GM20000 (cell line): ENCODE results near the gene DPP6.

Experiments used
- DNase-seq: peaks from one replicate; pipeline ENCODE4 v3.0.0; 2012; ENCODE audit warnings: low spot score
- TF ChIP-seq, protein P1 (sequence below): IDR thresholded peaks from 2 replicates; pipeline ENCODE4 v1.5.1; 2012; ENCODE audit warnings: mild to moderate bottlenecking, control low read depth; ENCODE audit errors: extremely low read depth, missing control alignments

The DPP6 gene

DNA sequence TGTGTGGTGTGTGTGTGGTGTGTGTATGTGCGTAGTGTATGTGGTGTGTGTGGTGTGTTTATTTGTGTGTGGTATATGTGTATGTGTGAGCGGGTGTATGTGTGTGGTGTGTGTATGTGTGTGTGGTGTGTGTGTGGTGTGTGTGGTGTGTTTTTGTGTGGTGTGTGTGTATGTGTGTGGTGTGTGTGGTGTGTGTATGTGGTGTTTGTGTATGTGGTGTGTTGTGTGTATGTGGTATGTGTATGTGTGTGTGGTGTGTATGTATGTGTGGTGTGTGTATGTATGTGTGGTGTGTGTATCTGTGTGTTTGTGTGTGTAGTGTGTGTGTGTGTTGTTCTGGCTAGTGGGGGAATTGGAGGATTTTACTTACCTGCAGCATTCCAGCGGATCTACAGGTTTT lies 523.3 kb downstream of the DPP6 start:
- TF ChIP-seq, protein P1, sequence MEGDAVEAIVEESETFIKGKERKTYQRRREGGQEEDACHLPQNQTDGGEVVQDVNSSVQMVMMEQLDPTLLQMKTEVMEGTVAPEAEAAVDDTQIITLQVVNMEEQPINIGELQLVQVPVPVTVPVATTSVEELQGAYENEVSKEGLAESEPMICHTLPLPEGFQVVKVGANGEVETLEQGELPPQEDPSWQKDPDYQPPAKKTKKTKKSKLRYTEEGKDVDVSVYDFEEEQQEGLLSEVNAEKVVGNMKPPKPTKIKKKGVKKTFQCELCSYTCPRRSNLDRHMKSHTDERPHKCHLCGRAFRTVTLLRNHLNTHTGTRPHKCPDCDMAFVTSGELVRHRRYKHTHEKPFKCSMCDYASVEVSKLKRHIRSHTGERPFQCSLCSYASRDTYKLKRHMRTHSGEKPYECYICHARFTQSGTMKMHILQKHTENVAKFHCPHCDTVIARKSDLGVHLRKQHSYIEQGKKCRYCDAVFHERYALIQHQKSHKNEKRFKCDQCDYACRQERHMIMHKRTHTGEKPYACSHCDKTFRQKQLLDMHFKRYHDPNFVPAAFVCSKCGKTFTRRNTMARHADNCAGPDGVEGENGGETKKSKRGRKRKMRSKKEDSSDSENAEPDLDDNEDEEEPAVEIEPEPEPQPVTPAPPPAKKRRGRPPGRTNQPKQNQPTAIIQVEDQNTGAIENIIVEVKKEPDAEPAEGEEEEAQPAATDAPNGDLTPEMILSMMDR, result no peak
- no peak for DNase-seq

DNA sequence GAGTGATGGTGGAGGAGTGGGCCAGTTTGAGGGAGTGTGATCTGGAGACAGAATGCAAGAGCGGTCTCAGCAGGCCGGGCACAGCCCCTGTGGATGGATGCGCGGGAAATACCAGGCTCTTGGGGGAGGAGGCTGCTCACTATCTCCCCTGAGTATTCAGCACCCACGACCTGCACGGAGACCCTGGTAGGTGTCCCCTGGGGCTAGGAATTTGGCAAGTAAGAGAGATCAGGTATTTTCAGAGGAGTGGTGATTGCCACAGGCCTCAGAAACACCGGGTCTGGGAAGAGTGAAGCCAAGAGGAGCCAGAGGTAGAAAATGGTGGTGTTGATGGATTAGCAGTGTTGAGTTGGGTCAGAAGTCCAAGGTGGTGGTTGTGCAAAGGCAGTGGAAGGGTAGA lies 524.4 kb downstream of the DPP6 start:
- TF ChIP-seq, protein P1, result no peak
- DNase-seq, result no peak

DNA sequence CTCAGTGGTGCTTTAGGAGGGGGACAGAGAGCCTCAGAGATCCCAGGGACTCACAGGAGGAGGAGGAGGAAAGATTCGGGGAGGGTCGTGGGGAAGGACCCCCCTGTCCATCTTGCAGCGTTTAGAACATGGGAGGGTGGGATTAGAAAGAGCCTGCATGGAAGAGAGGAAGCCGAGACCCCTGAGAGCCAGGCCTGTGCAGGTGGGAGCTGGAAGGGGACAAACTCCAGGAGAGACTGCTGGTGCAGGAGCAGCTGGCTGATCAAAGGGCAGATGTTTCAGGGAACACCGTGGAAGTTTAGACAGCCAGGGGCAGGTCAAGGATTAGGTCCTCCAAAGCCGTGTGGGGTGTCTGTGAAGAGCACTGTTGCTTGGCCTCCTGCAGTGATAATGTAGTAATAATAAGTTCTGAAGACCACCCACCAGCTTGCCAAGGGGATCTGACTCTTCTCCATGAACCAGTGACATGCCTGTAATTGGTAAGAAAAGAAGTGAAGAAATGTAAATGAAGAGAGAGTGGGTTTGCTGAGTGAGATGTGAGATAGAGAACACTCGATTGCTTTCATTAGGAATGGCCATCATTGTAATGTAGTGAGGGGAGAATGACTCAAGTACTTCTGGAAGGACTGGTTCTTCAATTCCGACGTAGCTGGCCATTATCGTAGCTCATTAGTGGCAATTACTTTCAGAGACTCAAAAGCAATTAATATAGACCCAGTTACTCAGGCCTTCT lies 525.1 kb downstream of the DPP6 start:
- DNase-seq, result no peak
- TF ChIP-seq, protein P1, result no peak

DNA sequence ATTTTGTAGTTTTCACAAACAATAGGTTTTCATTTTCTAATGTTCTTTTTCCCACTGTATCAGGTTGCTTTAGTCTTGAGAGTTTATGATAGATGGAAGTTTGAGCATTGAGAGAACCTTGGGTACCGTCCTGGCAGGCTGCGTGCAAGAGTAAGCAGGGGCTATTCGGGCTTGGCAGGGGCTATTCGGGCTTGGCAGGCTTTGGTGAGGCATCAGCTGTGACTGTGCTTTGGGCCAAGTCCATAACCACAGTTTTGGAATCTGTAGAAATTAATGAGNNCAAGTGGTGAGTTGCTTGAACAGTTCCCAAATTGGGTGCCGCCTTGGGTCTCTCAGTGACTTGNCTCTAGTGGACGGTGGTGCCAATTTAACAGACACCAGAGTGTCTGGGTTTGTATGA lies 526.1 kb downstream of the DPP6 start:
- TF ChIP-seq, protein P1, result no peak
- DNase-seq, result no peak

DNA sequence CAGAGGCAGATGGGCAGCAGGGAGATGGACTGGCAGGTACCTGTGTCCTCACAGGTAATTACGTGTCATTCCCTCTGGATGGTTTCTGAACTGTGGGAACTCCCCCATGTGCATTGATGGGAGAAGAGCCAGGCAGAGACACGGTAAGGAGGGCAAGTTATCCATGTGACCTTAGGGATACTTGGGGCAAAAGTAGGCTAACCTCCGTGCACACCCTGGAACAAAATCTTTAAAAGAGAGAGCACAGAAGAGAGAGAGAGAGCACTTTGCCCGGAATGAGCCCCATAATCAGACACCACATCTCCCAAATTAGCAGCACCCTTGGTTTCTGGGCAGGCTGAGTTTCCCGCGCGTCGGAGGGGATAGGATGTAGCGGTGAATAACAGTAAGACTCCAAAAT lies 527.5 kb downstream of the DPP6 start:
- no peak for DNase-seq
- TF ChIP-seq, protein P1, result no peak

DNA sequence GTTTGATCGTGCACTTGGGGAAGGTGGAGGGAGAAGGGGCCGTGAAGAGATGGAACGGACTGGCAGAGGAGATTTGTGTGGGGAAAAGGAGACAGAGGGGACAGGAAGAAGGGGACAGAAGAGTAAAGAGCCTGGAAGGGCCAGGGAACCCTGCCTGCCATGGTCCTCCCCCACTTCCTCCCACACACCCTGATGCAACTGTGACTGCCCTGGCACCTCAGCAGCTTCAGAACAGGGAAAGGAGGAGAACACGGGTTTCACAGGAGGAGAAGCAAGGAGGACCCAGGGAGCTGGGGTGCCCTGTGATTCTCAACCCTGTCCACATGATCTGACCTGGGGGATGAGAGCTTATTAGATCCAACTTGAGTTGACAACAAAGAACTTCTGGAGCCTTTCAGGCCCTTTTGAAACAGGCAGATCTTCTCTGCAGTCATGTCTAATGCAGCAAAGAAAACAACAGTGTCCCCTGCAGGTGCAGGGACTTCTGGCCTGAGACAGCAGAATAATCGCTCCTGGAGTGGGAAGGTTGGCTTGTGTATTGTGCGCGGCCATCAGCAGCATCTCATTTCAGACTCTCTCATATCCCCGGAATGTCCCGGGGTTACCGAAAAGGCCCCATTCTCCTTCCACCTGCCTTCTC lies 529.2 kb downstream of the DPP6 start:
- TF ChIP-seq, protein P1, result no peak
- no peak for DNase-seq

DNA sequence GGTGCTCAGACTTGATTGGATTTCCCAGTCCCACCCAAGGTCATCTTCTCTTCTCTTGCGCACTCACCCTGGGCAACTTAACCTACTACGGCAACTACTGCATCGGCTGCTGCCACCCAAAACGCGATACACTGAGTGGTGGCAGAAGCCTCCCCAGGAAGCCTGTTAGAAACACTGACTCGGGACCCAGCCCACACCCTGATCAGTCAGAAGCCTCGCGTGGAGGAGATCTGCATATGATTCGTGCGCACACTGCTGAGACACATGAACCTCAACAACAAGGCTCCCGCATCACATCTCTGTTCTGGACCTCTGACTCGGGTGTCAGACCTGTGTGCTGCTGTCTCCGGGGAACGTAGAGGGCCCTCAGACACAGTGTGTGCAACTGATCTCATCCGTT lies 531.3 kb downstream of the DPP6 start:
- TF ChIP-seq, protein P1, result no peak
- no peak for DNase-seq
